Nucleus accumbens (tissue), 56 donors: ENCODE data around the gene ZNF283.
"Not testable (repeated sequence)": the region's sequence is repeated elsewhere in the genome, so short reads cannot be mapped to it uniquely, and the experiment has no call there.

Source experiments
- DNase-seq, 56 donors: peaks; one replicate each; lab custom pipeline; 2025; lab: John Stamatoyannopoulos, UW

Gene ZNF283

GRCh38 chr19:43842007-43842406 lies 14.9 kb downstream of the ZNF283 start:
- DNase-seq = no peak

- no peak for DNase-seq
Observed at GRCh38 chr19:43847246-43847645, 20.1 kb downstream of the ZNF283 start.

GRCh38 chr19:43847884-43848283 lies 20.8 kb downstream of the ZNF283 start:
- no peak for DNase-seq

GRCh38 chr19:43848821-43849220 lies 21.7 kb downstream of the ZNF283 start:
- no peak for DNase-seq

- DNase-seq = no peak
Observed at GRCh38 chr19:43858174-43858573, 31.1 kb downstream of the ZNF283 start.

GRCh38 chr19:43866923-43867322 lies 39.8 kb downstream of the ZNF283 start:
- not testable (repeated sequence) for DNase-seq

GRCh38 chr19:43872547-43873336 lies 45.6 kb downstream of the ZNF283 start:
- no peak for DNase-seq

GRCh38 chr19:43880483-43880882 lies 53.4 kb downstream of the ZNF283 start:
- DNase-seq = no peak

GRCh38 chr19:43883864-43884263 lies 56.7 kb downstream of the ZNF283 start, which contains the start of gene ZNF404:
Gene ZNF404 (minus strand): TSS chr19:43883964.
- DNase-seq = no peak

- DNase-seq = no peak
Observed at GRCh38 chr19:43895727-43896308, 68.7 kb downstream of the ZNF283 start.
